Right atrium auricular region (tissue), 2 donors: ENCODE data around the gene LRRK1. TPM values are rescaled to one million over a fixed set of nuclear protein-coding genes. Genes with fewer than 3 reads are reported as not detected.

Experiments
- DNase-seq: peaks from one replicate; pipeline ENCODE4 v3.0.0-alpha.2; 2019; ENCODE audit warnings: low spot score
- H3K27ac ChIP-seq, 2 donors: fragments of 200-600 bp; sonication (generic); 1 replicate in 1 of 2; 2 replicates in 1 of 2; pipeline ENCODE4 v1.5.1; 2016 to 2019
- H3K27me3 ChIP-seq, 2 donors: fragments of 200-600 bp; sonication (generic); one replicate each; pipeline versions ENCODE4 v1.5.1 to v1.6.0; 2017 to 2019
- H3K36me3 ChIP-seq: fragments of 200-600 bp; sonication (generic); one replicate; pipeline ENCODE4 v1.5.1; 2016
- H3K4me1 ChIP-seq, 2 donors: fragments of 200-600 bp; sonication (generic); one replicate each; pipeline versions ENCODE4 v1.5.1 to v1.6.0; 2017 to 2019
- H3K4me3 ChIP-seq, 2 donors: fragments of 200-600 bp; sonication (generic); 1 replicate in 1 of 2; 2 replicates in 1 of 2; pipeline ENCODE4 v1.5.1; 2017 to 2019; ENCODE audit warnings: mild to moderate bottlenecking in 1 of 2, moderate library complexity in 1 of 2
- H3K9me3 ChIP-seq, 2 donors: fragments of 200-600 bp; sonication (generic); one replicate each; pipeline ENCODE4 v1.5.1; 2019
- CTCF ChIP-seq, 2 donors: fragments of 200-600 bp; sonication (generic); IDR thresholded peaks; one replicate each; pipeline ENCODE4 v1.5.1; 2019; ENCODE audit warnings: antibody characterized with exemption in 2 of 2
- total RNA-seq, 2 donors: library from RNA; depleted of rRNA; stranded (reverse); fragments of >200 nt; gene quantifications; one replicate each; pipeline ENCODE4 v1.1.0, GENCODE V29; 2016

Gene LRRK1
- total RNA-seq, 2 donors from 2014 or later, result 1.9 to 4.4 TPM

GRCh38 chr15:100949691-100950090 is 30.5 kb downstream of the LRRK1 start:
- DNase-seq, result no peak
- Histone ChIP-seq H3K36me3 (no peaks in the 10 kb centered on the region), H3K27me3 (no peaks in the 10 kb centered on the region), H3K4me3 (no peak overlapping the region), H3K4me1 (no peaks in the 10 kb centered on the region), H3K27ac (no peak overlapping the region), H3K9me3 (no peaks in the 10 kb centered on the region)
- TF ChIP-seq CTCF (IDR thresholded peaks at IDR 0.05), result no peak

GRCh38 chr15:100951965-100952364 is 32.8 kb downstream of the LRRK1 start:
- no peaks in the 10 kb centered on the region for H3K9me3 ChIP-seq
- H3K4me1 ChIP-seq, result no peaks in the 10 kb centered on the region
- TF ChIP-seq CTCF (IDR thresholded peaks at IDR 0.05), result no peak
- no peaks in the 10 kb centered on the region for H3K36me3 ChIP-seq
- H3K4me3 ChIP-seq, result no peak overlapping the region
- no peak overlapping the region for H3K27ac ChIP-seq
- no peaks in the 10 kb centered on the region for H3K27me3 ChIP-seq
- DNase-seq, result no peak

- no peak overlapping the region for H3K4me3 ChIP-seq
- no peak for DNase-seq
- TF ChIP-seq CTCF (IDR thresholded peaks at IDR 0.05), result no peak
- H3K4me1 ChIP-seq, result no peaks in the 10 kb centered on the region
- H3K36me3 ChIP-seq, result no peaks in the 10 kb centered on the region
- H3K9me3 ChIP-seq, result no peaks in the 10 kb centered on the region
- H3K27me3 ChIP-seq, result no peaks in the 10 kb centered on the region
- H3K27ac ChIP-seq, result no peak overlapping the region
These were observed 33.4 kb downstream of the LRRK1 start for GRCh38 chr15:100952566-100952965.

GRCh38 chr15:100958326-100959065 is 39.3 kb downstream of the LRRK1 start:
- DNase-seq, result no peak
- TF ChIP-seq CTCF (IDR thresholded peaks at IDR 0.05), result no peak
- H3K4me1 ChIP-seq, result peaks cover 0 to 17% of the 10 kb centered on the region in 2 donors
- H3K36me3 ChIP-seq, result no peaks in the 10 kb centered on the region
- H3K4me3 ChIP-seq, result no peak overlapping the region
- H3K9me3 ChIP-seq, result no peaks in the 10 kb centered on the region
- H3K27me3 ChIP-seq, result no peaks in the 10 kb centered on the region
- no peak overlapping the region for H3K27ac ChIP-seq

- Histone ChIP-seq H3K4me1 (peaks cover 0 to 17% of the 10 kb centered on the region in 2 donors), H3K9me3 (no peaks in the 10 kb centered on the region), H3K4me3 (no peak overlapping the region), H3K36me3 (no peaks in the 10 kb centered on the region), H3K27ac (no peak overlapping the region), H3K27me3 (no peaks in the 10 kb centered on the region)
- DNase-seq, result no peak
- TF ChIP-seq CTCF (IDR thresholded peaks at IDR 0.05), result no peak
These were observed 40.2 kb downstream of the LRRK1 start for GRCh38 chr15:100959066-100960050.
